ENCODE results near the gene GBX2.

DNA sequence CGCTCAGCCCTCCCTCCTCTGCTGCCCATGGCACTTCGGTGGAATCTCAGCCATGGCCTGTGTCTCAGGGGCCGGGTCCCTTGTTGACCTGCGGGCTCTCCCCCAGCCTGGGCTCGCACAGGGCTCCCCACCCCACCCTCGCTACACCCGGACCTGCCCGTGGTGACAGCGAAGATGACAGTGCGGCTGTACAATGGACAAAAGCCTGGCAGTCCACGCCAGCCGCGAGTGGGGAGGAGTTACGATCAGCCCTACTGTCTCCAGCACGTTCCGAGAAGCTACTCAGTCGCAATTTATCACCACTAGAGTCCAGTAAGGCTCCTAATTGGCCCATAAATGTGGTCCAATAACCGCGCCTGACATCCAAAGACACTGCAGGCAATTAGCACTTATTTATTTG lies 31.6 kb downstream of the GBX2 start:
- TF ChIP-seq, protein P1, sequence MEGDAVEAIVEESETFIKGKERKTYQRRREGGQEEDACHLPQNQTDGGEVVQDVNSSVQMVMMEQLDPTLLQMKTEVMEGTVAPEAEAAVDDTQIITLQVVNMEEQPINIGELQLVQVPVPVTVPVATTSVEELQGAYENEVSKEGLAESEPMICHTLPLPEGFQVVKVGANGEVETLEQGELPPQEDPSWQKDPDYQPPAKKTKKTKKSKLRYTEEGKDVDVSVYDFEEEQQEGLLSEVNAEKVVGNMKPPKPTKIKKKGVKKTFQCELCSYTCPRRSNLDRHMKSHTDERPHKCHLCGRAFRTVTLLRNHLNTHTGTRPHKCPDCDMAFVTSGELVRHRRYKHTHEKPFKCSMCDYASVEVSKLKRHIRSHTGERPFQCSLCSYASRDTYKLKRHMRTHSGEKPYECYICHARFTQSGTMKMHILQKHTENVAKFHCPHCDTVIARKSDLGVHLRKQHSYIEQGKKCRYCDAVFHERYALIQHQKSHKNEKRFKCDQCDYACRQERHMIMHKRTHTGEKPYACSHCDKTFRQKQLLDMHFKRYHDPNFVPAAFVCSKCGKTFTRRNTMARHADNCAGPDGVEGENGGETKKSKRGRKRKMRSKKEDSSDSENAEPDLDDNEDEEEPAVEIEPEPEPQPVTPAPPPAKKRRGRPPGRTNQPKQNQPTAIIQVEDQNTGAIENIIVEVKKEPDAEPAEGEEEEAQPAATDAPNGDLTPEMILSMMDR (IDR thresholded peaks at IDR 0.05): no peak
- no peak for TF ChIP-seq EP300 (IDR thresholded peaks at IDR 0.05)
